Hematopoietic multipotent progenitor cell (in vitro differentiated cells): Measurements from ENCODE around the gene KCNC3. TPM values are rescaled to one million over a fixed set of nuclear protein-coding genes. Genes with fewer than 3 reads are reported as not detected.

ENCODE experiments used
- DNase-seq, 3 donors: peaks; one replicate each; pipeline ENCODE4 v3.0.0-alpha.2; 2011 to 2015; ENCODE audit warnings: low read depth in 2 of 3, low spot score in 2 of 3
- total RNA-seq: library from RNA; depleted of rRNA; stranded (reverse); fragments of >200 nt; gene quantifications from one replicate; pipeline ENCODE4 v1.2.3, GENCODE V29; 2012

Gene KCNC3
- total RNA-seq, 1 donor = 0.27 TPM

DNA sequence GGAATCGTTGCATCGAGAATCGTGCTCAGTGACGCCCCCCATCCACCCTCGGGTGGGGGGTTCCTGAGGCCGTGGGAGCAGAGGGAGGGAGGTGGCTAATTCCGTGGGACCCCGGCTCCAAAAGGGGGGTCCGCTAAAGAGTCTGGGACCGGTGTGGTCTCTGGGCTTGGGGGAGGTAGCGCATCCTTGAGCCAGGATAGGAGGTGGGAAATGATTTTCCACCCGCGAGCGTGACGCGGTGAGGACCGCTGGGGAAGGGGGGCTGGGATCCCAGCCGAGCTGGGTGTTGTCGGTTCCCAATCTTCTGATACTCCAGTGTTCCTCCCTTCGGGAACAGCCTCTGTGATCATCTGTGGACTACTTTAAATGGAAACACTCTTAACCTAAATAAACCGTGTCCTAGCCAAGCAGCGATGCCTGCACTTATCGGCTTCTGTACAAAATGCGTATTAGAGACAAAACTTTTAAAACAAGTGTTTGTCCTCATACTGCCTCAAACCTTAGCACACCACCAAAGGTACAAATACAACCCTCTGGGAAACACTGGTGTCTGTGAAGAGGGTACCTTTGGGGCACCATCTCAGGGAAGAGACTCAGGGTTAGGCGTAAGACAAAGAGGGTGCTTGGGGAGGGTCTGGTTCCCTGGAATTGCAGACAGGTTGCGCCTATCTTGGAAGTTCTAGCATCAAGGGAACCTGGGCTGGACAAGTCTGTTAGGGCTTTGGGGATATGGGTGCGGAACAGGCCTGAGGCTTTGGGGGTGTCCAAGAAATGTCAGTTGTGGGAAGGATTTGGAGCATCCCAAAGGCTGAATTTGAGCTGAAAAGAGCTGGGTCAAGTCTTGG lies 16.0 kb downstream of the KCNC3 start:
- no peak for DNase-seq

GRCh38 chr19:50311723-50312635 lies 17.2 kb downstream of the KCNC3 start:
- DNase-seq = no peak

DNA sequence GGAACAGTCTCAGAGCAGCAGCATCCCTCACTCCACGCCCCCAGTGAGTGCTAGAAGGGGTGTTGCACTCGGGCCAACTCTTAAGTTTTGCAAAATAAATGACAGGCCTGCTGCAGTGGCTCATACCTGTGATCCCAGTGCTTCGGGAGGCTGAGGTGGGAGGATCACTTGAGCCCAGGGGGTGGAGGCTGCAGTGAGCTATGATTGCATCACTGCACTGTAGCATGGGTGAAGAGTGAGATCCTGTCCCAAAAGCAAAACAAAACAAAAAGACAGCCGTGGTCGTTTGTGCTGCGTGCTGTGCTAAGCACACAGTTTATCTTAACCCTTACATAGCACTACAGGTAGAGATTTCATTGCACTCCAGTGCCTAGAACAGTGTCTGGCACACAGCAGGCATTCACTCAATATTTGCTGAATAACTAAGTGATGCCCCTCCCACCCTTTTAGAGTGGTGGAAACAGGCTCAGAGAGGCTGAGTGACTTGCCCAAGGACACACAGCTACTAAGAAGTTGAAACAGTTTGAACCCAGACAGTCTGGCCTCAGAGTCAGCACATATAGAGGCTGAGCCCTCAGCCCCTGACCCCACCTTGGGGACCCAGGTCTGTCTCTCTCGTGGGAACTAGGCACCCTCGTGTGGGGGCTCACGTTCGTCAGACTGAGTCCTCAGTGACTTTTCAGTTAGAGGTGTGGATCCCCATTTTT lies 18.3 kb downstream of the KCNC3 start:
- DNase-seq = no peak

DNA sequence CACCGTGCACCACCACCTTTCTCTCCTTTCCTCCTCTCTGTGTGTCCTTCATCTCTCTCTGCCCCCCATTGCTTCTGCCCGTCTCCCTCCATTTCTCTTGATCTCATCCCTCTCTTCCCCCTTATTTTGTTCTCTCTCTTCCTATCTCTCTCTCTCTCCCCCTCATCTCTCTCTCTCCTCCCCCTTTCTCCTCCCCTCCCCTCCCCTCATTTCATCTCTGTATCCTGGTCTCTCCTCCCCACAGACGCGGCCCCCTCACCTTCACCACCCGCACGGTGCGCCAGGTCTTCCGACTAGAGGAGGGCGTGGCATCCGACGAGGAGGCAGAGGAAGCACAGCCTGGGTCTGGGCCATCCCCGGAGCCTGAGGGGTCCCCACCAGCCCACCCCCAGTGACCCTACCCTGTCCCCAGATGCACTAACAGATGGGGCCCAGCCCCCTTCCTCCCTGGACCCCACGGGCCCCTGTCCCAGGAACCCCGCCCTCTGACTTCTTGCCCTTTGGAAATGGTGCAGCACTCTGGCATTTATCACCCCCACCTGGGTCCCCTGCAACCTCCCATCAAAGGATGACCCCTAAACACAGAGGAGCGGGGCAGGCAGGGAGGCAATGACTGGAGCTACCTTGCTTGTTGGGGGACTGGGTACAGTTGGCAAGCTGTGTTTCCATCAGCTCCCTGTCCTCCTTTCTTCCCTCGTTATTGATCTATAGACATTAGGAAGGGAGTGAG lies 19.6 kb downstream of the KCNC3 start:
- no peak for DNase-seq

DNA sequence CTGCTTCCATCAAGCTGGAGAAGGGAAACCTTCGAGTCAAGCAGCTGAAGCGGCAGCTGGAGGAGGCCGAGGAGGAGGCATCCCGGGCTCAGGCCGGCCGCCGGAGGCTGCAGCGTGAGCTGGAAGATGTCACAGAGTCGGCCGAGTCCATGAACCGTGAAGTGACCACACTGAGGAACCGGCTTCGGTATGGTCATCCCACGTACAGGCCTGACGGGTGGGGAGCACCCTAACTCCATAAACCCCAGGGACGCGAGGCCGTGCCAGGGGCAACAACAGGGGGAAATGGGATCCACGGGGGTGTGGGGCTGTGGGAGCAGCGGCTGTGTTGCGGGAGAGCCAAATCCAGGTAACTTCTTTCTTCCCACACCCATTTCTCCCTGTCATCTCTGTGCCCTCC lies 20.2 kb downstream of the KCNC3 start:
- no peak for DNase-seq

GRCh38 chr19:50303558-50303957 lies 25.6 kb downstream of the KCNC3 start:
- DNase-seq = no peak

DNA sequence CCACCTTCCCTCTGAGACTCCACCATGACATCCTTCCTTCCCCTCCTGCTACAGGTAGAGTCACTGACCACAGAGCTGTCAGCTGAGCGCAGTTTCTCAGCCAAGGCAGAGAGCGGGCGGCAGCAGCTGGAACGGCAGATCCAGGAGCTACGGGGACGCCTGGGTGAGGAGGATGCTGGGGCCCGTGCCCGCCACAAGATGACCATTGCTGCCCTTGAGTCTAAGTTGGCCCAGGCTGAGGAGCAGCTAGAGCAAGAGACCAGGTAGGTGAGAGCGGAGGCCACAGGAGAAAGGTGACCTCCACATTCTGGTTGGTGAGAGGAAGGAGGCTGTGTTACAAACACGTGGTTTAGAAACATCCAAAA lies 27.6 kb downstream of the KCNC3 start:
- no peak for DNase-seq

GRCh38 chr19:50300814-50301606 lies 28.2 kb downstream of the KCNC3 start:
- DNase-seq = no peak

DNA sequence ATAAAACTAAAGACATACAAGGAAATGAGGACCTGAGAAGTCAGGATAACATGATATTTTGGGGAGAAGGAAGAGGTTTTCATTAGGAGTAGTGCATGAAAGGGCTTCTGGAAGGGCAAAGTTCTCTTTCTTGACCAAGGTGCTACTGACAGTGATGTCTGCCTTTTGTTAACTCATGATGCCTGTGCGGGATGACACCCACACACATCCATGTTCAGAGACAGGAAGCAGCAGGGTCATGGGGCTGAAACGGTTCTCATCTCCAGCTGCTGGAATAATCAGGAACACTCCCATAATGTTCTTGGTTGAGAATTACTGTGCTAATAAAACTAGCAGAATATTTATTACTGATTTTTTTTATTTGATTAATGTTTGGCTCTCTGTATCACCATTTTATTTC lies 29.1 kb downstream of the KCNC3 start:
- DNase-seq = no peak

DNA sequence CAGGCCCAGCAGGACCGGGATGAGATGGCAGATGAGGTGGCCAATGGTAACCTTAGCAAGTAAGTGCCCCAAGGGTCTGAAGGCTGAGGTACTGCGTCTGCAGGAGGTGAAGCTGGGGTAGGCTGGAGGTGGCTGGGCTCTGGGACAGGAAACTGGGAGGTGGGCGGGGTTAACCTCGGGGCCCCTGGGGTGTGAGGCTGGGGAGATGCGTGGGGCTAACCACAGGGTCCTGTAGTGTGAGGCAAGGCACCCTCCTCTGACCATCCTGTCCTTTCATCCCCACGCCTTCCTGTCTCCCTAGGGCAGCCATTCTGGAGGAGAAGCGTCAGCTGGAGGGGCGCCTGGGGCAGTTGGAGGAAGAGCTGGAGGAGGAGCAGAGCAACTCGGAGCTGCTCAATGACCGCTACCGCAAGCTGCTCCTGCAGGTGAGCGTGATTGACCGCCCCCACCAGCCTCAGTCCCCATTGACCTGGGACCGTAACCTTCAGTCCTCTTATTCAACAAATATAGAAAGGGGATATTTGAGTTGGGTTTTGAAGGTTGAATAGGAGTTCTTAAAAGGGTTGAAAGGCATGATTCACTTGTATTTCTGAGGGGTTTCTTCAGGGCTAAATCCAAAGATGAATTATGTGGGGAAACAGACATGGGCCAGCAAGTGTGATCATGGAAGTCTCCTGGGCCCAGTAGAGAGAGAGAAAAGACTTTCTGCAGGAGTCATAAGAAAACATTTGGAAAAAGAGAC lies 35.7 kb downstream of the KCNC3 start:
- DNase-seq = no peak

DNA sequence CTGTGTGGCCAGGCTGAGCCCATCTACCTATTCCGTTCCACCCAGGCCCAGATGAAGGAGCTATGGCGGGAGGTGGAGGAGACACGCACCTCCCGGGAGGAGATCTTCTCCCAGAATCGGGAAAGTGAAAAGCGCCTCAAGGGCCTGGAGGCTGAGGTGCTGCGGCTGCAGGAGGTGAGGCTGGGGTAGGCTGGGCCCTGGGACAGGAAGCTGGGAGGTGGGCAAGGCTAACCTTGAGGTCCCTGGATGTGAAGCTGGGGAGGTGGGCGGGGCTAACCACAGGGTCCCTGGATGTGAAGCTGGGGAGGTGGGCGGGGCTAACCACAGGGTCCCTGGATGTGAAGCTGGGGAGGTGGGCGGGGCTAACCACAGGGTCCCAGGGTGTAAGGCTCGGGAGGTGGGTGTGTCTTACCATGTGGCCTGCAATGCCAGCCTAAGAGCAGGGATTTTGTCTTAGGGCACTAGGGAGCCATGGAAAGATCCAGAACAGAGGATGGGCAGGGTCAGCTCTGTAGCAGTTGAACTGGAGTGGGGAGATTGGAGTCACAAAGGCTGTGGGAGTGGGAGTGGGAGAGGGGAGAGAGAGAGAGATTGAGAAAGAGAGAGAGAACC lies 36.9 kb downstream of the KCNC3 start:
- DNase-seq = no peak

- no peak for DNase-seq
Observed at GRCh38 chr19:50290775-50291174, 38.4 kb downstream of the KCNC3 start.

GRCh38 chr19:50290011-50290410 lies 39.2 kb downstream of the KCNC3 start:
- no peak for DNase-seq

DNA sequence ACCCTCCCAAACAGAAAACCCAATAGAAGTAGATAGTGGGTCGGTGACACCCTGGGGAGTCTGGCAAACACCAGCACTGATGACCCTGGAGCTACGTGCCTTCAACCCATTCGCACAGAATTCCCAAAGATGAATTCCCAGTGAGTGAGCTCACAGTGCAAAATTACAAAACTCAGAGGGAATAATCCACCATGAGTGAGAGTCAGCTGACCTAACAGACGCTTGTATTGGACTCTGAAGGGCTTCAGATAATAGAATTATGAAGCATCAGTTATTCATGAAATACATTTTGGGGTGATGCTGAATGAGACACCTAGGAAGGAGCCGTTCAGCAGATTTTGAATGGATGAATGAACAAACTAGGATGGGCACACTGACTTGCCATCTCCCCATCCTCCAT lies 40.2 kb downstream of the KCNC3 start:
- DNase-seq = no peak

GRCh38 chr19:50287331-50287730 lies 41.8 kb downstream of the KCNC3 start:
- no peak for DNase-seq

DNA sequence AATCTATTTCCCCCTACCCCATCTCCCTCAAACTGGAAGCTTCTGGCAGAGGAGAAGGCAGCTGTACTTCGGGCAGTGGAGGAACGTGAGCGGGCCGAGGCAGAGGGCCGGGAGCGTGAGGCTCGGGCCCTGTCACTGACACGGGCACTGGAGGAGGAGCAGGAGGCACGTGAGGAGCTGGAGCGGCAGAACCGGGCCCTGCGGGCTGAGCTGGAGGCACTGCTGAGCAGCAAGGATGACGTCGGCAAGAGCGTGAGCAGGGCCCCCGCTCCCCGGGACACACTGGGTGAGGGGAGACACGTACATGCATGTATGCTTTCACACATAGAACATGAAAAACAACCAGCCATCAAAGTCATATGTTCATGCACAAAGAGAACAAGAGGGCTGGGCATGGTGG lies 42.7 kb downstream of the KCNC3 start:
- DNase-seq = no peak

GRCh38 chr19:50285833-50286232 lies 43.3 kb downstream of the KCNC3 start:
- no peak for DNase-seq

- no peak for DNase-seq
Observed at GRCh38 chr19:50281491-50281890, 47.7 kb downstream of the KCNC3 start.

GRCh38 chr19:50280983-50281382 lies 48.2 kb downstream of the KCNC3 start:
- DNase-seq = no peak
